Measurements from ENCODE around the gene LRP1B.

The LRP1B gene

GRCh38 chr2:141570474-141571131, 560.2 kb downstream of the LRP1B start:
- no peak overlapping the region for H3K4me3 ChIP-seq (ENCODE audit: low read depth in 1 of 2, low read length in 2 of 2)
- no peaks in the 10 kb centered on the region for H3K9me3 ChIP-seq (ENCODE audit: control insufficient read depth in 1 of 2, low read length in 2 of 2)
- no peak overlapping the region for H3K27ac ChIP-seq (ENCODE audit: low read depth, low read length)
- no peak overlapping the region for H3K9ac ChIP-seq (ENCODE audit: low read depth in 1 of 2, low read length in 2 of 2)
- H3K36me3 ChIP-seq (ENCODE audit: control insufficient read depth in 1 of 2, insufficient read depth in 2 of 2, low read length in 2 of 2) = no peaks in the 10 kb centered on the region
- no peaks in the 10 kb centered on the region for H3K27me3 ChIP-seq (ENCODE audit: control insufficient read depth in 1 of 2, insufficient read depth in 2 of 2, low read length in 2 of 2)
- H3K4me1 ChIP-seq (ENCODE audit: control insufficient read depth in 1 of 2, insufficient read depth in 2 of 2, low read length in 2 of 2) = no peaks in the 10 kb centered on the region

- H3K9me3 ChIP-seq (ENCODE audit: control insufficient read depth in 1 of 2, low read length in 2 of 2) = no peaks in the 10 kb centered on the region
Measured at GRCh38 chr2:141569941-141570340, 560.9 kb downstream of the LRP1B start.

GRCh38 chr2:141565597-141565996, 565.2 kb downstream of the LRP1B start:
- Histone ChIP-seq H3K9me3 (ENCODE audit: control insufficient read depth in 1 of 2, low read length in 2 of 2) (no peaks in the 10 kb centered on the region), H3K27ac (ENCODE audit: low read depth, low read length) (no peak overlapping the region), H3K4me1 (ENCODE audit: control insufficient read depth in 1 of 2, insufficient read depth in 2 of 2, low read length in 2 of 2) (no peaks in the 10 kb centered on the region), H3K27me3 (ENCODE audit: control insufficient read depth in 1 of 2, insufficient read depth in 2 of 2, low read length in 2 of 2) (no peaks in the 10 kb centered on the region), H3K9ac (ENCODE audit: low read depth in 1 of 2, low read length in 2 of 2) (no peak overlapping the region), H3K4me3 (ENCODE audit: low read depth in 1 of 2, low read length in 2 of 2) (no peak overlapping the region), H3K36me3 (ENCODE audit: control insufficient read depth in 1 of 2, insufficient read depth in 2 of 2, low read length in 2 of 2) (no peaks in the 10 kb centered on the region)

More at GRCh38 chr2:141569941-141570340, 560.9 kb downstream of the LRP1B start:
- Histone ChIP-seq H3K27me3 (ENCODE audit: control insufficient read depth in 1 of 2, insufficient read depth in 2 of 2, low read length in 2 of 2) (no peaks in the 10 kb centered on the region), H3K4me1 (ENCODE audit: control insufficient read depth in 1 of 2, insufficient read depth in 2 of 2, low read length in 2 of 2) (no peaks in the 10 kb centered on the region), H3K27ac (ENCODE audit: low read depth, low read length) (no peak overlapping the region), H3K9ac (ENCODE audit: low read depth in 1 of 2, low read length in 2 of 2) (no peak overlapping the region), H3K36me3 (ENCODE audit: control insufficient read depth in 1 of 2, insufficient read depth in 2 of 2, low read length in 2 of 2) (no peaks in the 10 kb centered on the region), H3K4me3 (ENCODE audit: low read depth in 1 of 2, low read length in 2 of 2) (no peak overlapping the region)

- Histone ChIP-seq H3K36me3 (ENCODE audit: control insufficient read depth in 1 of 2, insufficient read depth in 2 of 2, low read length in 2 of 2) (no peaks in the 10 kb centered on the region), H3K9ac (ENCODE audit: low read depth in 1 of 2, low read length in 2 of 2) (no peak overlapping the region), H3K27me3 (ENCODE audit: control insufficient read depth in 1 of 2, insufficient read depth in 2 of 2, low read length in 2 of 2) (no peaks in the 10 kb centered on the region), H3K4me1 (ENCODE audit: control insufficient read depth in 1 of 2, insufficient read depth in 2 of 2, low read length in 2 of 2) (no peaks in the 10 kb centered on the region), H3K27ac (ENCODE audit: low read depth, low read length) (no peak overlapping the region), H3K4me3 (ENCODE audit: low read depth in 1 of 2, low read length in 2 of 2) (no peak overlapping the region), H3K9me3 (ENCODE audit: control insufficient read depth in 1 of 2, low read length in 2 of 2) (no peaks in the 10 kb centered on the region)
Measured at GRCh38 chr2:141560723-141561122, 570.1 kb downstream of the LRP1B start.

- Histone ChIP-seq H3K4me3 (ENCODE audit: low read depth in 1 of 2, low read length in 2 of 2) (no peak overlapping the region), H3K4me1 (ENCODE audit: control insufficient read depth in 1 of 2, insufficient read depth in 2 of 2, low read length in 2 of 2) (no peaks in the 10 kb centered on the region), H3K9ac (ENCODE audit: low read depth in 1 of 2, low read length in 2 of 2) (no peak overlapping the region), H3K9me3 (ENCODE audit: control insufficient read depth in 1 of 2, low read length in 2 of 2) (no peaks in the 10 kb centered on the region), H3K27ac (ENCODE audit: low read depth, low read length) (no peak overlapping the region), H3K27me3 (ENCODE audit: control insufficient read depth in 1 of 2, insufficient read depth in 2 of 2, low read length in 2 of 2) (no peaks in the 10 kb centered on the region), H3K36me3 (ENCODE audit: control insufficient read depth in 1 of 2, insufficient read depth in 2 of 2, low read length in 2 of 2) (no peaks in the 10 kb centered on the region)
Measured at GRCh38 chr2:141557329-141558095, 573.3 kb downstream of the LRP1B start.

- Histone ChIP-seq H3K9ac (ENCODE audit: low read depth in 1 of 2, low read length in 2 of 2) (no peak overlapping the region), H3K9me3 (ENCODE audit: control insufficient read depth in 1 of 2, low read length in 2 of 2) (no peaks in the 10 kb centered on the region), H3K36me3 (ENCODE audit: control insufficient read depth in 1 of 2, insufficient read depth in 2 of 2, low read length in 2 of 2) (no peaks in the 10 kb centered on the region), H3K27me3 (ENCODE audit: control insufficient read depth in 1 of 2, insufficient read depth in 2 of 2, low read length in 2 of 2) (no peaks in the 10 kb centered on the region), H3K4me1 (ENCODE audit: control insufficient read depth in 1 of 2, insufficient read depth in 2 of 2, low read length in 2 of 2) (no peaks in the 10 kb centered on the region), H3K27ac (ENCODE audit: low read depth, low read length) (no peak overlapping the region), H3K4me3 (ENCODE audit: low read depth in 1 of 2, low read length in 2 of 2) (no peak overlapping the region)
Measured at GRCh38 chr2:141555876-141556470, 574.8 kb downstream of the LRP1B start.

- H3K36me3 ChIP-seq (ENCODE audit: control insufficient read depth in 1 of 2, insufficient read depth in 2 of 2, low read length in 2 of 2) = no peaks in the 10 kb centered on the region
- no peaks in the 10 kb centered on the region for H3K9me3 ChIP-seq (ENCODE audit: control insufficient read depth in 1 of 2, low read length in 2 of 2)
- no peaks in the 10 kb centered on the region for H3K4me1 ChIP-seq (ENCODE audit: control insufficient read depth in 1 of 2, insufficient read depth in 2 of 2, low read length in 2 of 2)
- H3K27ac ChIP-seq (ENCODE audit: low read depth, low read length) = no peak overlapping the region
- no peak overlapping the region for H3K9ac ChIP-seq (ENCODE audit: low read depth in 1 of 2, low read length in 2 of 2)
- H3K27me3 ChIP-seq (ENCODE audit: control insufficient read depth in 1 of 2, insufficient read depth in 2 of 2, low read length in 2 of 2) = no peaks in the 10 kb centered on the region
- H3K4me3 ChIP-seq (ENCODE audit: low read depth in 1 of 2, low read length in 2 of 2) = no peak overlapping the region
Measured at GRCh38 chr2:141554810-141555209, 576.0 kb downstream of the LRP1B start.

GRCh38 chr2:141534666-141535362, 596.0 kb downstream of the LRP1B start:
- H3K36me3 ChIP-seq (ENCODE audit: control insufficient read depth in 1 of 2, insufficient read depth in 2 of 2, low read length in 2 of 2) = no peaks in the 10 kb centered on the region
- H3K4me3 ChIP-seq (ENCODE audit: low read depth in 1 of 2, low read length in 2 of 2) = no peak overlapping the region
- no peaks in the 10 kb centered on the region for H3K27me3 ChIP-seq (ENCODE audit: control insufficient read depth in 1 of 2, insufficient read depth in 2 of 2, low read length in 2 of 2)
- no peak overlapping the region for H3K9ac ChIP-seq (ENCODE audit: low read depth in 1 of 2, low read length in 2 of 2)
- H3K4me1 ChIP-seq (ENCODE audit: control insufficient read depth in 1 of 2, insufficient read depth in 2 of 2, low read length in 2 of 2) = no peaks in the 10 kb centered on the region
- no peaks in the 10 kb centered on the region for H3K9me3 ChIP-seq (ENCODE audit: control insufficient read depth in 1 of 2, low read length in 2 of 2)
- H3K27ac ChIP-seq (ENCODE audit: low read depth, low read length) = no peak overlapping the region

- no peaks in the 10 kb centered on the region for H3K9me3 ChIP-seq (ENCODE audit: control insufficient read depth in 1 of 2, low read length in 2 of 2)
- no peaks in the 10 kb centered on the region for H3K4me1 ChIP-seq (ENCODE audit: control insufficient read depth in 1 of 2, insufficient read depth in 2 of 2, low read length in 2 of 2)
- no peak overlapping the region for H3K4me3 ChIP-seq (ENCODE audit: low read depth in 1 of 2, low read length in 2 of 2)
- no peaks in the 10 kb centered on the region for H3K27me3 ChIP-seq (ENCODE audit: control insufficient read depth in 1 of 2, insufficient read depth in 2 of 2, low read length in 2 of 2)
- no peak overlapping the region for H3K27ac ChIP-seq (ENCODE audit: low read depth, low read length)
- H3K9ac ChIP-seq (ENCODE audit: low read depth in 1 of 2, low read length in 2 of 2) = no peak overlapping the region
- no peaks in the 10 kb centered on the region for H3K36me3 ChIP-seq (ENCODE audit: control insufficient read depth in 1 of 2, insufficient read depth in 2 of 2, low read length in 2 of 2)
Measured at GRCh38 chr2:141529659-141530058, 601.2 kb downstream of the LRP1B start.

GRCh38 chr2:141528990-141529389, 601.8 kb downstream of the LRP1B start:
- Histone ChIP-seq H3K27me3 (ENCODE audit: control insufficient read depth in 1 of 2, insufficient read depth in 2 of 2, low read length in 2 of 2) (no peaks in the 10 kb centered on the region), H3K36me3 (ENCODE audit: control insufficient read depth in 1 of 2, insufficient read depth in 2 of 2, low read length in 2 of 2) (no peaks in the 10 kb centered on the region), H3K27ac (ENCODE audit: low read depth, low read length) (no peak overlapping the region), H3K9ac (ENCODE audit: low read depth in 1 of 2, low read length in 2 of 2) (no peak overlapping the region), H3K4me1 (ENCODE audit: control insufficient read depth in 1 of 2, insufficient read depth in 2 of 2, low read length in 2 of 2) (no peaks in the 10 kb centered on the region), H3K9me3 (ENCODE audit: control insufficient read depth in 1 of 2, low read length in 2 of 2) (no peaks in the 10 kb centered on the region), H3K4me3 (ENCODE audit: low read depth in 1 of 2, low read length in 2 of 2) (no peak overlapping the region)

Measured in duodenal mucosa (tissue), 2 donors.